ENCODE results near the gene C1orf105. TPM values are rescaled to one million over a fixed set of nuclear protein-coding genes. Genes with fewer than 3 reads are reported as not detected.

The C1orf105 gene
- total RNA-seq, 6 donors from 2014 or later = not detected

DNA sequence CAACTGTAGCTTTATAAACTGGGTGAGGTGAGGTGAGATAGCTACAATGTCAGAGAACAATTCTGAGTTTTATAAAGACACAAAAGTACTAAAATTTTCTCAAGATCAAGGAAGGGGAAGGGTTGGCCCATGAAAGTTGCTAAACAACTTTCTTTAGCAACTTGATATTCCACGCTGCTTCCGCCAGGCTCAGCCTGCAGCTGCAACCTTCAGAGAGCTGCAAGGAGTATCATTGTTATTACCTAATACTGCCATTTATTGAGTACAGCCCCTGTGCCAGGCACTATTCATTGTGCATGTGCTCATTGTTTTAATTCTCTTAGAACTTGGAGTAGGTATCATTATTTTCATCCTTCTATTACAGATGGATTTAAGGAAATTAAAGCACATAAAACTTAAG, 78.4 kb downstream of the C1orf105 start:
- no peak for TF ChIP-seq POLR2AphosphoS5 (IDR thresholded peaks at IDR 0.05)
- no peak for TF ChIP-seq POLR2A (IDR thresholded peaks at IDR 0.05)
- TF ChIP-seq, protein P1, sequence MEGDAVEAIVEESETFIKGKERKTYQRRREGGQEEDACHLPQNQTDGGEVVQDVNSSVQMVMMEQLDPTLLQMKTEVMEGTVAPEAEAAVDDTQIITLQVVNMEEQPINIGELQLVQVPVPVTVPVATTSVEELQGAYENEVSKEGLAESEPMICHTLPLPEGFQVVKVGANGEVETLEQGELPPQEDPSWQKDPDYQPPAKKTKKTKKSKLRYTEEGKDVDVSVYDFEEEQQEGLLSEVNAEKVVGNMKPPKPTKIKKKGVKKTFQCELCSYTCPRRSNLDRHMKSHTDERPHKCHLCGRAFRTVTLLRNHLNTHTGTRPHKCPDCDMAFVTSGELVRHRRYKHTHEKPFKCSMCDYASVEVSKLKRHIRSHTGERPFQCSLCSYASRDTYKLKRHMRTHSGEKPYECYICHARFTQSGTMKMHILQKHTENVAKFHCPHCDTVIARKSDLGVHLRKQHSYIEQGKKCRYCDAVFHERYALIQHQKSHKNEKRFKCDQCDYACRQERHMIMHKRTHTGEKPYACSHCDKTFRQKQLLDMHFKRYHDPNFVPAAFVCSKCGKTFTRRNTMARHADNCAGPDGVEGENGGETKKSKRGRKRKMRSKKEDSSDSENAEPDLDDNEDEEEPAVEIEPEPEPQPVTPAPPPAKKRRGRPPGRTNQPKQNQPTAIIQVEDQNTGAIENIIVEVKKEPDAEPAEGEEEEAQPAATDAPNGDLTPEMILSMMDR (IDR thresholded peaks at IDR 0.05) = no peak
- no peak for TF ChIP-seq EP300 (IDR thresholded peaks at IDR 0.05)
- WGBS, 2 donors = 56 to 57% methylated on average over 2 of the region's 2 CpGs
- no peaks in the 10 kb centered on the region for H3K9me3 ChIP-seq
- H3K27ac ChIP-seq = peak overlapping the region in 1 of 4 donors; percentile 60
- H3K36me3 ChIP-seq = no peaks in the 10 kb centered on the region
- no peaks in the 10 kb centered on the region for H3K27me3 ChIP-seq
- H3K4me3 ChIP-seq = no peak overlapping the region
- DNase-seq (peak in 1 of 2 donors; percentile 66), ATAC-seq (ENCODE audit: low FRiP score in 2 of 2) (peak in 1 of 2 donors; percentile 44)
- peaks cover 0 to 20% (median 5%) of the 10 kb centered on the region in 4 donors for H3K4me1 ChIP-seq

DNA sequence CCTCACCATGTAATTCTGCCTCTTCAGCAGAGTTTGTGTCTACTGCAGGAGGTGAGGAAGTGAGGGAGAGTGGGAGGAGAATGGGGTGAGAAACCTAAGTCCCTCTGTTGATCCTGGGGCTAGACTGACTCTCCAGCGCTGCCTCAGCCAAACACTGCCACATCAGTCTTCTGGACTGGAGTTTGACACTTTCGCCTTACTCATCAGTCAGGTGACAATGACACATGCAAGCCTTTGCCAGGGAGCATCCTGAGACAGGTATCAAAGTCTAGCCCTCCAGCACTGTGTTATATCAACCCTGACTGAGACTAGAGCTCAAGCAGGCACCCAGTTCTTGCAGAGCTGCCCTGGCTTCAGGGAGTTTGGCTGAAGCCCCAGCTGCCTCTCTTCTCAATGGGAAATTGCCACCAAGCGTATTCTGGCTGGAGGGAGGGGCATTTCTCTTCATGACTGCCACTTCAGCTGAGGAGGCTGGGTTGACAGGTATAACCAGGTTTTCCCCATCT, 79.2 kb downstream of the C1orf105 start:
- WGBS, 2 donors = 50 to 68% methylated on average over 1 to 3 of the region's 3 CpGs
- Histone ChIP-seq H3K9me3 (no peaks in the 10 kb centered on the region), H3K4me3 (no peak overlapping the region), H3K36me3 (no peaks in the 10 kb centered on the region), H3K4me1 (peaks cover 0 to 20% (median 5%) of the 10 kb centered on the region in 4 donors), H3K27ac (peak overlapping the region in 2 of 4 donors; percentile 41 to 60), H3K27me3 (no peaks in the 10 kb centered on the region)
- TF ChIP-seq POLR2A (IDR thresholded peaks at IDR 0.05) (no peak), POLR2AphosphoS5 (IDR thresholded peaks at IDR 0.05) (no peak), EP300 (IDR thresholded peaks at IDR 0.05) (no peak)
- TF ChIP-seq, protein P1 (IDR thresholded peaks at IDR 0.05) = no peak
- DNase-seq (peak in 1 of 2 donors; percentile 81), ATAC-seq (ENCODE audit: low FRiP score in 2 of 2) (peak; percentile 31 to 56)

DNA sequence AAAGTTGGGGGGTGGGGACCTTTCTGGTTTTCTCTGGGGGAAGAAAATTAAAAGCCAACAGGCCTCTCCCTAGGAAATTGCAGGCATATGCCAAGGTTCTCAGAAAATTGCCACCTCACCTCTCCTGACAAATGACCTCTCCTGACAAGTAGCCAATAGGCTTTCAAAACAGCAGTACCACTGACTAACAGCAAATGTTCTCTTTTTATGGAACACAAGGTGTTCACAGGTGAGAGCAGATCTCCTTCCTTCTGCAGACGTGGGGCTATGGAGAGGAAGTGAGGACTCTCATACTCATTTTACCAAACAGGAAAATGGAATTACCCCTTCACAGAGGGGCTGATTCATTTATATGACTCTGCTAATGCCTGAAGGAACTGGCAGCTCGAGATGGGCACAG, 79.7 kb downstream of the C1orf105 start:
- TF ChIP-seq, protein P1 (IDR thresholded peaks at IDR 0.05) = no peak
- TF ChIP-seq POLR2A (IDR thresholded peaks at IDR 0.05) (no peak), EP300 (IDR thresholded peaks at IDR 0.05) (no peak), POLR2AphosphoS5 (IDR thresholded peaks at IDR 0.05) (no peak)
- H3K9me3 ChIP-seq = no peaks in the 10 kb centered on the region
- ATAC-seq (ENCODE audit: low FRiP score in 2 of 2) = no peak

DNA sequence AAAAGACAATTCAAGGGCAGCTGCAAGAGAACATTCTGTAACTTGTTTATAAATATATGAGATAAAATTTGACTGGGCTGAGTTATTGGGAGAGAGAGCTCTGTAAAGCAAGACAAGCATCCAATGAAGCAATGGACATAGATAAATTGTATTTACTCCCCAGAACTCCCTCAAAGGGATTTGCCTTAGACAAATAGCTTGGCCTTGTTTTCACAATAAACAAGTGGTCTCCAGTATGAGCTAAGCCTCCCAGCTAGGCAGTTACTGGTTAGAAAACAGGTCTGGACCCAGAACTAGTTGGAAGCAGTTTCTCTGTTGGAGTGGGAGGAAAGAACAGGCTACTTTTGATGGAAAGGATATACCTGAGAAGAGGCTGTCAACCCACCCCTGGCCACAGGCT, 87.3 kb downstream of the C1orf105 start:
- no peak for ATAC-seq (ENCODE audit: low FRiP score in 2 of 2)
- no peaks in the 10 kb centered on the region for H3K9me3 ChIP-seq
- no peaks in the 10 kb centered on the region for H3K27me3 ChIP-seq
- no peak for TF ChIP-seq POLR2A (IDR thresholded peaks at IDR 0.05)
- no peak for TF ChIP-seq EP300 (IDR thresholded peaks at IDR 0.05)
- TF ChIP-seq, protein P1 (IDR thresholded peaks at IDR 0.05) = no peak
- TF ChIP-seq POLR2AphosphoS5 (IDR thresholded peaks at IDR 0.05) = no peak
- H3K4me3 ChIP-seq = no peak overlapping the region
- no peaks in the 10 kb centered on the region for H3K4me1 ChIP-seq
- H3K27ac ChIP-seq = no peak overlapping the region
- H3K36me3 ChIP-seq = no peaks in the 10 kb centered on the region
- DNase-seq = no peak

More for the DNA sequence above, 79.7 kb downstream of the C1orf105 start:
- WGBS, 2 donors = 48 to 68% methylated on average over 2 of the region's 2 CpGs
- Histone ChIP-seq H3K36me3 (no peaks in the 10 kb centered on the region), H3K27ac (peak overlapping the region in 2 of 4 donors; percentile 52 to 60), H3K4me3 (no peak overlapping the region), H3K4me1 (peaks cover 0 to 20% (median 5%) of the 10 kb centered on the region in 4 donors), H3K27me3 (no peaks in the 10 kb centered on the region)
- DNase-seq = no peak

- Histone ChIP-seq H3K27me3 (no peaks in the 10 kb centered on the region), H3K27ac (no peak overlapping the region), H3K36me3 (no peaks in the 10 kb centered on the region), H3K4me3 (no peak overlapping the region), H3K4me1 (no peaks in the 10 kb centered on the region), H3K9me3 (no peaks in the 10 kb centered on the region)
- 88 to 96% methylated on average over 3 of the region's 3 CpGs for WGBS, 2 donors
- DNase-seq (no peak), ATAC-seq (ENCODE audit: low FRiP score in 2 of 2) (no peak)
- TF ChIP-seq EP300 (IDR thresholded peaks at IDR 0.05) (no peak), POLR2A (IDR thresholded peaks at IDR 0.05) (no peak)
These were observed 90.0 kb downstream of the C1orf105 start for GRCh38 chr1:172510479-172510878.

All from upper lobe of left lung (tissue), 6 donors.